Measurements from ENCODE around the gene TNRC6B.
"Not testable (repeated sequence)": the region's sequence is repeated elsewhere in the genome, so short reads cannot be mapped to it uniquely, and the experiment has no call there.

Gene TNRC6B

DNA sequence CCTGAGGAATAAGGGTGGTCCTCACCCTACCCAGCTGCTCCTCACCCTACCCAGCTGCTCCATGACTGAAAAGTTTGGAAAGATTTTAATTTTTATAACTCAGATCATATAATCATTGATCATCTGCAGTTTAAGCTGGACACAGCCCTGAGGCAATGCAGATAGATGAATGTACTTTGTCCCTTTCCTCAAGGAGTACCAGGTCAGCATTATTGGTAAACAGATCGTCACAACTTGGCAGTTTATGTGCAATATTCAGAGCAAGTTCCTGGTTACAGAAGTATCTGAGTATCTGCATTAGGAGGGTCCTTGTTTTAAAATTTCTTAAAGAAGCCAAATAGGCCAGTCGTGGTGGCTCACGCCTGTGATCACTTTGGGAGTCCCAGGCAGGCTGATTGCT, 3.6 kb downstream of the TNRC6B start:
- no peak for DNase-seq

- no peak for DNase-seq
Measured at GRCh38 chr22:40182231-40182835, 4.6 kb downstream of the TNRC6B start.

GRCh38 chr22:40183029-40183581, 5.4 kb downstream of the TNRC6B start:
- no peak for DNase-seq

GRCh38 chr22:40183603-40184002, 5.9 kb downstream of the TNRC6B start:
- not testable (repeated sequence) for DNase-seq

GRCh38 chr22:40187389-40187788, 9.7 kb downstream of the TNRC6B start:
- no peak for DNase-seq

GRCh38 chr22:40189997-40190396, 12.3 kb downstream of the TNRC6B start:
- no peak for DNase-seq

DNA sequence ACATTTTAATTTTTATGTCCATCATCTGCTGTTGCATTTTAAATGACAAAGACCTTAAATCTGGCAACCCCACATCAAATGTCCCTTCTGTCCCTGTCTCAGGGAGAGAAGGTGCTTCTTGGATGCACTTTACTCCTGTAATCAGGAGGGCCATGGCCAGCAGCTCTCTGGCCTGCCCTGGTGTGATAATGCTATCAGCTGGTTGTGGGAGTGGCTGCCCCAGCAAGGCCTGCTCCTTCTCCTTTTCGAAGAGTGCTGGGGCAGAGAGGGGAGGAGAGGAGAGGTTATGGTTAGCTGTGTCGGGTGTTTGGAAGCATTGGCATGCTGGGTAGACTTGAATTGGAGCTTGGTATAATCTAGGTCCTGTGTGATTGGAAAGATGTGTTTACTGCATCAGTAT, 12.8 kb downstream of the TNRC6B start:
- DNase-seq: no peak

DNA sequence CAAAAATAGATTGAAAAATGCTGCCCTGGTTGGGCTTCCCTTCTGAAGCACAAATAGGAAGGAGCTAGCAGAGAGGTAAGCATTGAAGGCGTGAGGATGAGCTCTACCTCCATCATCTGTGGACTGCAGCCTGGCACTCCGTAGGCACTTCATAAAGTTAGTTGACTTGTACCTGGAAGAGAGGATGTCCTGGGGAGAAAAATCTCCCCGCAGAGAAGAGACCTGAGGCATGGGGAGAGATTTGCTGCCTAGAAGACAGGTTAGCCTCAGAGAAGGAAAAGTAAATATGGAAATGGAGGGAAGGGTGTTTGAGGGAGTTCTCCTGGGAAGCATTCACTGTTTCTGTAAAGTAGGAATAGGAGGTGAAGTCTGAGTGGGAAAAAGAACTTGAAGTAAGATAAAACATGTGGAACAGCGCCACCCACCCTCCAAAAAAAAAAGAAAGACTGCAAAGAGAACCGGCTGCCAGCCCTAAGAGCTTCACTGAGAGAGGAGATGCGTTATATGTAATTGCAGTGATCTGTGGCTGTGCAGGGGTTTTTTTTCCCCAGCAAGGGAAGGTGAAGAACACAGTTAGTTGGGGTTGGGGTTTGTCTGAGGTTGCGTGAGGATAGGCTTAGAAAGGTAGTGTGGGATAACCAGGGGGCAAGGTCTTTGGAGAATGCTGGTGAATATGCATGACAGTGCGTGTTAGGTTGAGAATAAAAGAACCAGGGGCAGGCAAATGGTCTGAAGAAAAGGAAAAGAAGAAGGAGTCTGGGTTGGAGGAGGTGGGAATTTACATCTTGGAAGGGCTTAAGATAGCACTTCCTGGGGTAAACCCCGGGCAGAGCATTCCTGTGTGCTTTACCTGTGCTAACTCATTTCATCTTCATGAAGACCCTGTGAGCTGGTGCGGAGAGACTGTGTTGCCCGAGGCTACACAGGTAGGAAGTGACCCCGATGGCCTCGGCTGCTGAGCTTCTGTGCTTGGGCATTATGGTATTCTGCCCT, 16.0 kb downstream of the TNRC6B start:
- no peak for DNase-seq

GRCh38 chr22:40194656-40195055, 16.9 kb downstream of the TNRC6B start:
- no peak for DNase-seq

DNA sequence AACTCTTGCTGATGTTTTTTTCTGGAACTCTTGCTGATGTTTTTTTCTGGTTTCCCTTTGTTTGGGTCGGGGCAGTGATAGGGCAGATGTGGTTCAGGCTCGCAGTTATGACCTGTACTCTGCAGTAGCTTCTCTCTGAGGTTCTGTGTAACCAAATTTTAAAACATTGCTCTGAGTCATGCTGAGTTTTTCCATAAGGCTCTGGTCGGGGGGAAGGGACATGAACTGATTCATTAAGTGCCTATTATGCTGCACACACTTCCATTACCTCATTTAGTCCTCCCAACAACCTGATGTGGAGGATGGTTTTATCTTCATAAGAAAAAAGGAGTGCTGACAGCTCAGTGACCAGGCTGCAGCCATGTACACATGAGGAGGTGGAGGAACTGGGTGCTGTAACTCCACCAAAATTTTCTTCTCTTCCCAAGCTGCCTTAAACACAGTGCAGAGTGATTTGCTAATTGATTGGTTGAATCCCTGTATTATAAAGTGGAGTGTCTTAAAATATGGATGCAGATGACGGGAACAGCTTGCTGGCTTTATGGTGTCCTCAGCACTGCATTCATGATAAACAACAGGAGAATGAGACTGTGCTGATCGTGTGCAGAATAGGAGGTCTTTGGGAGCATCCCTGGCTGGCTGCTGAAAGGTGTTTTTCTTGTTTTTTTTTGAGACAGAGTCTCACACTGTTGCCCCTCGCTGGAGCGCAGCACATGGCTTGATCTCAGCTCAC, 19.1 kb downstream of the TNRC6B start:
- no peak for DNase-seq

- not testable (repeated sequence) for DNase-seq
Measured at GRCh38 chr22:40197421-40197820, 19.7 kb downstream of the TNRC6B start.

GRCh38 chr22:40198733-40199132, 21.0 kb downstream of the TNRC6B start:
- no peak for DNase-seq

DNA sequence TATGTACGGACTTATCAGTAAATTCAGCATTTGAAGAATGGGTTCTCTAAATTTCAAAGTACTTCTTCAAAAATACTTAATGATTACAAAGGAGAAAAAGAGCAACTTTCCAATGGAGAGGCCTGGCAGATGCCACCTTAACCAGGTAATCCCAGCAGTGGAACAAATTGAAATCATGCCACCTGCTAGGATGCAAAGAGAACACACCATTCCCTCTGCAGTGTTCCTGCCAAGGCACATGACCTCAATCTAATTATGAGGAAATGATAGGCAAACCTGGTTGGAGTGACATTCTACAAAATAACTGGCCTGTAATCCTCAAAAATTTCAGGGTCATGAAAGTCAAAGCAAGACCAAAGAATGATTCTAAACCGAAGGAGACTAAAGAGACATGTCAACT, 21.5 kb downstream of the TNRC6B start:
- DNase-seq: no peak

GRCh38 chr22:40199852-40200251, 22.1 kb downstream of the TNRC6B start:
- DNase-seq: no peak

DNA sequence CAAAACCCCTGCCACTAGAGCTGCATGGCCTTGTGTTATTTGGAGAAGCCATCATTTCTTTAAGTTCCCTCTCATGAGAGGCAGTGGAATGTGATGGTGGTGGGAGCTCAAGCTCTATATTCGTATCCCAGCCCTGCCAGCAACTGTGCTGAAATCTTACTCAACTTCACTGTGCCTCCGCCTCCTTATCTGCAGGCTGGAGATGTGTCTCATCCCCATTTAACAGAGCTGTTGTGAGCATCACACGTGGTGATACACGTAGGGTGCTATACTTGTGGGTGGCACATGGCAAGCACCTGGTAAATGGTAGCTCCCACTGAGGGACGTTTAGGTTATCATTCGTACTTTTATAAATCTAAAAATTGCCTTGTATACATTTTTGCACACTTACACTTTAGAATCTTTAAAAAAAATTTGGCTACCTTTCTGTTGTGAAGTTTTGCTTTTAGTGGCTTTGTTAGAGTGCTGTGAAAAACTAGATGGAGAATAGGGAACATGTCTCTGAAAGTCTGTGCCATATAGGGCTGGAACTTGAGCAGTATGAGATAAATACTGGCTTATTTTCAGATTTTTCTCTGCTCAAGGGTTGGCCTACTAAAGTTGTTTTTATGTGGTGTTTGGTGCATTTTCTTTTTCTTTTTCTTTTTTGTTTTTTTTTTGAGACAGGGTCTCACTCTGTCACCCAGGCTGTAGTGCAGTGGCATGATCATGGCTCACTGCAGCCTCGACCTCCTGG, 23.2 kb downstream of the TNRC6B start:
- DNase-seq: no peak

DNA sequence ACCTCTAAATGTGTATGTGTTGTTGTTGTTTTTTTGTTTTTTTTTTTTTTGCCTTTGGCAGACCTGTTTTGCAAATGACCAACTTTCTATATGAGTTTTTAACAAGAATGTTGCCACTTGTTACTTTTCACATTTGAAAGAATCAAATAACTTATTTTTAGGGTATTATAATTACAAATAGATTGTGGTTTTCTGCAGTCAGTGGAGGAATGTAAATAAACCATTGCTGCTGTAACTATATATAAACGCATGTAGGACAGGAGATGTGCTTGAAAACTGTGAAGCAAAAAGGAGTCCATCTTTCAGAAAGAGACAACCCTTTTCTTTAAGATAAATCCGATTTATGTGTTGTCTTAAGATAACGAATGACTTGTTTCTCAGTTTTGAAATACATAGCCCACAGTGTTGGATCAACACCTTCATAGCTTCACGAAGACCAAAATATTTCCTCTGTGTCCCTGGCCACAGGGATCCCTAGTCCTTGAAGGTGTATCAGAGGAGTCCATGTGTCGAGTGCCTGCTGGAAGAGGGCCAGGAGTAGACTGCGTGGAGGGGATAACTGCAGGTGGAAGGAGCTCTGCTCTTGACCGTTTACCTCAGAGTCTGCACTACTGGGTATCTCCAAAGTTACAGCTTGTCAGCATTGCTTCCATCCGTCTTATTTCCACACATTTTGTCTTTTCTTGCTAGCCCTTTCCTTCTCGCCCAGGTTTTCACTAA, 24.7 kb downstream of the TNRC6B start:
- no peak for DNase-seq

DNA sequence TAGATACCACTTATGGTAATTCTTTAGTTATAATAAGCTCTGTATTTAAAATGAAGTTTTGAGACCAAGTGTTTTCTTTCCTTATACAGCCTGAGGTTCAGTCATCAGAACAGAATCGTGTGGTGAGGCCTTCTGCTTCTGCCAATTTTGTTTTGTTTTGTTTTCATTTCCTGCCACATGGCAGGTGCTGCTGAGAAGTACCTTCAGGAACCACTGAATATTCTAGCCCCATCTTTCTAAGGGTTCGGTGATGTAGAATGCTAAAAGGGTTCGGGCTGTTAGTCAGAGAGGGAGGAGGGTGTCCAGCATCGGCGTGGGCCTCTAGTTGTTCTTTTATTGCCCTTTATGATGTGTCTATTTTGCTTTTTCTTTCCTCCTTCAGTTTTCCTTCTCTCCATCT, 25.8 kb downstream of the TNRC6B start:
- no peak for DNase-seq

- no peak for DNase-seq
Measured at GRCh38 chr22:40204321-40205116, 26.8 kb downstream of the TNRC6B start.

DNA sequence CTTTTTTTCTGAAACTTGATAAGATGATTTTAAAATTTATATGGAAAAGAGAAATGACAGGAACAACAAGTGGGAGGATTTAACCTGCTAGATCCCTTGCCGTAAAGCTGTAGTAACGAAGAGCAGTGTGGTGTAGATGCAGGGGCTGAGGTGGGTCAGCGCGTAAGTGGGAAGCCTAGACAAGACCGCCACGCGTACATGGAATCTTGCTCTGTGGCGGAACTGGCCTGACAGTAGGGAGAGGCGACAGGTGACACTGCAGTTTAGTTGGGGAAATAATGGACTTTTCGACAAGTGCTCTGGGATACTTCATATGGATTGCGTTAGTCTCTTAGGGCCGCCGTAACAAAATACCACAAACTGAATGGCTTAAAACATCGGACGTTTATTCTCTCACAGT, 28.8 kb downstream of the TNRC6B start:
- DNase-seq: no peak

DNA sequence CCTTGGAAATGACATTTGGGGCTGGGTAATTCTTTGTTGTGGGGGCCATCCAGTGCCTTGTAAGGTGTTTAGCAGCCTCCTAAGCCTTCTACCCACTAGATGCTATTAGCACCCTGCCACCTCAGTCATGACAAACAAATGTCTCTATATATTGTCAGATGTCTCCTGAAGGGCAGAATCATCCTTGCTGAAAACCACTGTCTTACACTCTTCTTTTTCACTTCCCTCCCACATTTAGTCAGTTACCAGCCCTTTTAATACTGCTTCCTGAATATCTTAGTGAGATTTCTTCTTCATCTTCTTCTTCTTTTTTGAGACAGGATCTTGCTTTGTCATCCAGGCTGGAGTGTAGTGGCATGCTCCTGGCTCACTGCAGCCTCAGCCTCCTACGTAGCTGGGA, 33.1 kb downstream of the TNRC6B start:
- DNase-seq: no peak

Data from right kidney (tissue), 1 donor.